ENCODE data around the gene TMEFF2. TPM values are rescaled to one million over a fixed set of nuclear protein-coding genes. Genes with fewer than 3 reads are reported as not detected.

TMEFF2 gene
- total and polyA plus RNA-seq, 2 of the 8 experiments (the other 6 are each of a cell fraction or from before 2014, with no cell fraction given), result 0.91 to 3.7 TPM

- TF ChIP-seq BCL11A (IDR thresholded peaks at IDR 0.05; ENCODE audit: low read depth in 2 of 2, low read length in 2 of 2), result no peak
- peak; percentile 78 for TF ChIP-seq SUZ12 (IDR thresholded peaks at IDR 0.05; ENCODE audit: low read length)
- TF ChIP-seq EGR1 (IDR thresholded peaks at IDR 0.05; ENCODE audit: borderline replicate concordance, low read depth, low read length), result no peak
- no peak for TF ChIP-seq SIRT6 (IDR thresholded peaks at IDR 0.05; ENCODE audit: low read length)
- peak; percentile 63 for TF ChIP-seq EZH2 (IDR thresholded peaks at IDR 0.05; ENCODE audit: low read depth, low read length, severe bottlenecking)
- no peak for TF ChIP-seq EP300 (IDR thresholded peaks at IDR 0.05; ENCODE audit: borderline replicate concordance in 1 of 2, low read depth in 2 of 2, low read length in 2 of 2)
- peak; percentile 21; the same call in 1 of the 2 replicates for TF ChIP-seq MAX (IDR thresholded peaks at IDR 0.05)
- TF ChIP-seq TBP (IDR thresholded peaks at IDR 0.05; ENCODE audit: low read depth, low read length), result no peak
- no peak for TF ChIP-seq SP2 (IDR thresholded peaks at IDR 0.05; ENCODE audit: low read length)
These were observed 368 bp downstream of the TMEFF2 start (continued) for GRCh38 chr2:192194265-192194865.

Measured in H1 (cell line).